Stimulated activated naive CD8-positive, alpha-beta T cell treated with anti-CD3 and anti-CD28 coated beads, Interleukin-15, Interleukin-2, amounts not matched to agents 100 ng/mL and 50 ng/mL, for 24 hours (primary cell): ENCODE data around the gene ARHGEF17.

Experiments
- H3K27ac Mint-ChIP-seq: one replicate; pipeline ENCODE4 v1.8.0; 2021; ENCODE audit warnings: mild to moderate bottlenecking, mixed read lengths
- H3K27me3 Mint-ChIP-seq: one replicate; pipeline ENCODE4 v1.8.0; 2021; ENCODE audit warnings: mixed read lengths
- H3K36me3 Mint-ChIP-seq: one replicate; pipeline ENCODE4 v1.8.0; 2021; ENCODE audit warnings: low read depth, mixed read lengths
- H3K4me1 Mint-ChIP-seq: one replicate; pipeline ENCODE4 v1.8.0; 2021; ENCODE audit warnings: low read depth, mixed read lengths
- H3K4me3 Mint-ChIP-seq: one replicate; pipeline ENCODE4 v1.8.0; 2021; ENCODE audit warnings: mild to moderate bottlenecking, mixed read lengths
- H3K9me3 Mint-ChIP-seq: one replicate; pipeline ENCODE4 v1.8.0; 2021; ENCODE audit warnings: mixed read lengths

ARHGEF17 gene

DNA sequence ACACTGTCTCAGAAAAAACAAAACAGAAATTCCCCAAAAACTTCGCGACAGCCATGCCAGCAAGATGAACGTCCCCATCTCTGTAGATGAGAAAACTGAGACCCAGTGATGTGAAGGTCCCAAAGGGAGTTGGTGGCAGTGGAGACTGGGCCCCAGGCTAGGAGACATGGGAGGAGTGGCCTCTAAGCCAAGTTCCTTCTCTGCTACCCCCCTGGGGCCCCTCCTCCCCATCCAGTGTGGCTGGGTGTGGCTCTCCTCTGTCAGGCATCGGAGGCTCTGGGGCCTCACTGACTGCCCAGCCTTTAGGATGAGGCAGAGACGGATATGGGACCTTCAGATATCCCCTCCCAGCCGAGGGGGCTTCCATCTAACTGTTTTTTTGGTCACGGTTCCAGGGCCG, 77.9 kb downstream of the ARHGEF17 start:
- H3K4me3 Mint-ChIP-seq, result peak overlapping the region; percentile 48
- peak overlapping the region; percentile 78 for H3K27ac Mint-ChIP-seq
- H3K4me1 Mint-ChIP-seq, result peaks cover 72% of the 10 kb centered on the region
- H3K36me3 Mint-ChIP-seq, result peaks cover 5% of the 10 kb centered on the region
- H3K9me3 Mint-ChIP-seq, result no peaks in the 10 kb centered on the region
- H3K27me3 Mint-ChIP-seq, result no peaks in the 10 kb centered on the region

GRCh38 chr11:73386546-73386945, 78.5 kb downstream of the ARHGEF17 start:
- Mint-ChIP-seq H3K36me3 (peaks cover 5% of the 10 kb centered on the region), H3K4me3 (no peak overlapping the region), H3K27ac (no peak overlapping the region)

DNA sequence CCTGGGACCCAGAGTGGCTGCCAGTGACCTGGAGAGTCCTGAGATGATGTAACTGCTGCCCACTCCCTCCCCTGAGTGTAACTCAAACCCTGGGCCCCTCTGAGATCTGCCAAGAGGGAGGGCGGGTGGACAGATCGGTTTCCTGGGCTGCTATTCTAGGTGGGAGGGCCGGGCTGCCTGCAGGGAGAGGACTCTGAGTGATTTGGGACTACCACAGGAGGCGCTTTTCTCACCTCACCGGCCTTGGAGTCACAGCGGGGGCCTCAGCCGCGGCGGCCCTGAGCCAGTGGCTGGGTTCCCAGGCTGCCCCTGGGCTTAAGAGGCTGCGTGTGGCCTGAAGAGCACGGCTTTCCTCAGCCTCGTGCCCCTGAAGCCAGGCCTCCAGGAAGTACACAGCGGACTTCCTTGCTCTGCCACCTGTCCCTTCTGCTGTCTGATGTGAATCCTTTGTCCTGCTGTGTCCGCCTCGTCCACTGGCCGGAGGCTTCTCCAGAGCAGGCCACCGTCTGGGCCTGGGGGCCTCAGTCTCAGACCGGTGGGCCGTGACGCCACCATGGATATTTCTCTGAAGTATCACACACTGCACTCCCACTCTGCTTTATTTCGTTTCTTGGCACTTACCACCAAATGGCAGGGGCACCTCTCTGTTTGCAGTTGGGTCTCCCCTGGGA, 79.7 kb downstream of the ARHGEF17 start:
- H3K9me3 Mint-ChIP-seq, result no peaks in the 10 kb centered on the region
- H3K4me1 Mint-ChIP-seq, result peaks cover 57% of the 10 kb centered on the region
- peak overlapping the region; percentile 24 for H3K27ac Mint-ChIP-seq
- H3K27me3 Mint-ChIP-seq, result no peaks in the 10 kb centered on the region
- H3K36me3 Mint-ChIP-seq, result peaks cover 5% of the 10 kb centered on the region
- H3K4me3 Mint-ChIP-seq, result no peak overlapping the region

More at GRCh38 chr11:73386546-73386945, 78.5 kb downstream of the ARHGEF17 start:
- Mint-ChIP-seq H3K27me3 (no peaks in the 10 kb centered on the region), H3K9me3 (no peaks in the 10 kb centered on the region), H3K4me1 (peaks cover 69% of the 10 kb centered on the region)

DNA sequence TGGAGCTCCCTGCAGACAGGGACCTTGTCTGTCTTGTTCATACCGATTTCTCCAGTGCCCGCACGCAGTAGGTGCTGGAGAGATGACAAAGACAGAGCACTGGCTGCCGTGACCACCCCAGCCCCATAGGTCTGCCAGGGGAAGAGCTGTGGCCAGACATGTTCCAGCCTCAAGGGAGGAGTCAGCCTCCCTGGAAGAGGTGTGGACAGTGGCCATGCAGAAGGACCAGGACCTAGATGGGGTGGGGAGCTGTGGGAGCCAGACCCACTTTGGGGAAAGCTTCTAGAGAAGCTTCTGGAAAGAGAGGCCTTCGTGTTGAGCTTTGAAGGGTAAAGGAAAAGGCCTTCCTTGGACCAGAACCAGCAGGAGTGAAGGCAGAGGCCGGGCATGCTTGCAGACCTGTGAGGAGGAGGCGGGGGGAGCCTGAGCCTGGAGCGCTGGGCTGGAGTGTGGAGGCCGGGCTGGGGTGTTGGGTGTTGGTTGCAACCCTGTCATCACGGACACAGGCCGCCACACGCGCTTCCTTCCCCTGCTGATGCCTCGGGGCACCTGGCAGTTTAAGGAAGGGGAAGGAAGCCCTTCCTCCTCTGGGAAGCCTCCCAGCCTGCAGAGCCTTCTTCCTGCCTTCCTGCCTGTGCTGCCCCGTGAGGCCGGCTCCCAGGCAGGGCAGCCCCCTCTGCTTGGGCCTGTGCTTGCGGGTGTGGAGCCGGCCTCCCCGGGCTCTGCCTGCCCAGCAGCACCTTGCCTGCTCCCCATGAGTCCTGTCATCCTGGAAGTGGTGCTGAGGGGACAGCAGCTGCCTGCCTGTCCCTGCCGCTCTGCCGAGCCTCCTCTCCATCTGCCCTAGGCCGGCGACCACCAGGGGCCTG, 80.4 kb downstream of the ARHGEF17 start:
- Mint-ChIP-seq H3K27me3 (no peaks in the 10 kb centered on the region), H3K9me3 (no peaks in the 10 kb centered on the region), H3K4me1 (peaks cover 50% of the 10 kb centered on the region), H3K36me3 (peaks cover 5% of the 10 kb centered on the region), H3K27ac (peak overlapping the region; percentile 24), H3K4me3 (no peak overlapping the region)

DNA sequence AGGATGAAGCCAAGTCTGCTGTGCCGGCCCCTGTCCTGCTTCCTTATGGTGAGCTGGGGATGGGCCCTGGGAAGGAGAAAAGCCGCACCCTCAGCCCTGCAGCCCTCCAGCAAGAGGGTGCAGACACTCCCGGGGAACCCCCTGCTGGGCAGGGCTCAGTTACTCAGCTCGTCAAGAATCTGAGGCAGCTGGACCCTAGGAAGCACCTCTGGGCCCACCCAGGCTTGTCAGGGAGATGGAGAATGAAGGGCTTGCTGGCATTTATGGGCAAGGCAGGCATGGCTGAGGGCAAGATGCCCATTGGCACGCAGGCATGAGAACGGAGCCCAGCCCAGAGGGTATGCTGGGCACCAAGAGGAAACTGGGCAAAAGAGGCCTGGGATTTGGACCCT, 81.1 kb downstream of the ARHGEF17 start:
- H3K9me3 Mint-ChIP-seq, result no peaks in the 10 kb centered on the region
- H3K27me3 Mint-ChIP-seq, result no peaks in the 10 kb centered on the region
- H3K4me1 Mint-ChIP-seq, result peaks cover 44% of the 10 kb centered on the region
- no peak overlapping the region for H3K27ac Mint-ChIP-seq
- H3K4me3 Mint-ChIP-seq, result no peak overlapping the region
- H3K36me3 Mint-ChIP-seq, result peaks cover 5% of the 10 kb centered on the region

DNA sequence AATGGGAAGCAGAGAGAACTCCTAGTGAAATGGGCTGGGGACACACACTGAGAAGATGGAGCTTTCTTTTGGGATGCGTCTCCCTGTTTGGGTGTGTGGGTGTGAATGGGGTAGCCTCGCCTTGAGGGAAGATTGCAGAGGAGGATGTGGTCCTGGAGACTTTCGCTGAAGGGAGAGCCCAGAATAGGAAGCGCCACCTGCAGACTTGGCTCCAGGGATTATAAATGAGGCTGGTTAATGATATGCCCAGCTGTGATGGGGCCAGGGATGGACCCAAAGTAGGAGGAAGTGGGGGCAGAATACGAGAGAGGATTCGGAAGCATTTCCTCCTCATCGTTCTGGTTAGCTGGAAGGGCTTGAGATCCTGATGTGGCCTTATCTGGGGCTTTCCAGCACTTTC, 81.8 kb downstream of the ARHGEF17 start:
- Mint-ChIP-seq H3K4me3 (no peak overlapping the region), H3K36me3 (peaks cover 6% of the 10 kb centered on the region), H3K27ac (peak overlapping the region; percentile 23), H3K4me1 (peaks cover 36% of the 10 kb centered on the region), H3K27me3 (no peaks in the 10 kb centered on the region), H3K9me3 (no peaks in the 10 kb centered on the region)

GRCh38 chr11:73390601-73391565, 82.8 kb downstream of the ARHGEF17 start:
- Mint-ChIP-seq H3K27ac (no peak overlapping the region), H3K9me3 (no peaks in the 10 kb centered on the region), H3K4me1 (peaks cover 26% of the 10 kb centered on the region), H3K27me3 (no peaks in the 10 kb centered on the region), H3K4me3 (no peak overlapping the region), H3K36me3 (peaks cover 9% of the 10 kb centered on the region)

DNA sequence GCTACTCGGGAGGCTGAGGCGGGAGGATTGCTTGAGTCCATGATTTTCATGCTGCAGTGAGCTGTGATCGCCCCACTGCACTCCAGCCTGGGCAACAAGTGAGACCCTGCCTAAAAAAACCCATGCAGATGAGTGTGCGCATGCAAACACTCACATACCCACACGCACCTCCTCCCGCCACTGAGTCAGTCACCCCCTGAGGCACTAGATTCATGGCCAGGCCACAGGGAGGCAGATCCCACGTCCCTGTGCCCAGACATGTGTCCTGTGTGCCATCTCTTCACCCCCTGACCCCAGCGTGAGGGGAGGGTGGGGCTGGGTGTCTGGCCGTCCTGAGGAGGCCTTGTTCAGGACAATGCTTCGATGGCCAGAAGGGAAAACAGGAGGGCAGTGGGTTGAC, 83.6 kb downstream of the ARHGEF17 start:
- no peak overlapping the region for H3K4me3 Mint-ChIP-seq
- peaks cover 18% of the 10 kb centered on the region for H3K4me1 Mint-ChIP-seq
- H3K36me3 Mint-ChIP-seq, result peaks cover 12% of the 10 kb centered on the region
- no peaks in the 10 kb centered on the region for H3K9me3 Mint-ChIP-seq
- no peaks in the 10 kb centered on the region for H3K27me3 Mint-ChIP-seq
- H3K27ac Mint-ChIP-seq, result no peak overlapping the region

GRCh38 chr11:73392108-73393010, 84.3 kb downstream of the ARHGEF17 start:
- H3K4me1 Mint-ChIP-seq, result peaks cover 11% of the 10 kb centered on the region
- H3K36me3 Mint-ChIP-seq, result peaks cover 13% of the 10 kb centered on the region
- H3K9me3 Mint-ChIP-seq, result no peaks in the 10 kb centered on the region
- no peak overlapping the region for H3K4me3 Mint-ChIP-seq
- H3K27ac Mint-ChIP-seq, result no peak overlapping the region
- no peaks in the 10 kb centered on the region for H3K27me3 Mint-ChIP-seq

- H3K36me3 Mint-ChIP-seq, result peaks cover 13% of the 10 kb centered on the region
- peaks cover 5% of the 10 kb centered on the region for H3K4me1 Mint-ChIP-seq
- no peak overlapping the region for H3K27ac Mint-ChIP-seq
- no peak overlapping the region for H3K4me3 Mint-ChIP-seq
- H3K27me3 Mint-ChIP-seq, result no peaks in the 10 kb centered on the region
- no peaks in the 10 kb centered on the region for H3K9me3 Mint-ChIP-seq
Observed at GRCh38 chr11:73393011-73393380, 84.9 kb downstream of the ARHGEF17 start.

GRCh38 chr11:73393479-73394415, 85.7 kb downstream of the ARHGEF17 start:
- H3K4me3 Mint-ChIP-seq, result no peak overlapping the region
- H3K4me1 Mint-ChIP-seq, result no peaks in the 10 kb centered on the region
- H3K9me3 Mint-ChIP-seq, result no peaks in the 10 kb centered on the region
- H3K36me3 Mint-ChIP-seq, result peaks cover 13% of the 10 kb centered on the region
- no peak overlapping the region for H3K27ac Mint-ChIP-seq
- no peaks in the 10 kb centered on the region for H3K27me3 Mint-ChIP-seq

GRCh38 chr11:73394416-73395296, 86.6 kb downstream of the ARHGEF17 start:
- Mint-ChIP-seq H3K27ac (no peak overlapping the region), H3K4me3 (no peak overlapping the region), H3K36me3 (peaks cover 12% of the 10 kb centered on the region), H3K4me1 (no peaks in the 10 kb centered on the region), H3K27me3 (no peaks in the 10 kb centered on the region), H3K9me3 (no peaks in the 10 kb centered on the region)
